M059J (cell line): ENCODE results near the gene TCF3. TPM values are rescaled to one million over a fixed set of nuclear protein-coding genes. Genes with fewer than 3 reads are reported as not detected.

Experiments used
- DNase-seq: peaks from one replicate; pipeline ENCODE4 v3.0.0-alpha.2; 2012; ENCODE audit warnings: low read depth
- total RNA-seq: library from RNA; depleted of rRNA; stranded (reverse); fragments of >200 nt; shearing (Covaris generic); gene quantifications from 2 replicates; pipeline ENCODE4 v1.2.3, GENCODE V29; 2014

TCF3 gene
- total RNA-seq, 1 experiment from 2014 or later = 90.7 TPM

DNA sequence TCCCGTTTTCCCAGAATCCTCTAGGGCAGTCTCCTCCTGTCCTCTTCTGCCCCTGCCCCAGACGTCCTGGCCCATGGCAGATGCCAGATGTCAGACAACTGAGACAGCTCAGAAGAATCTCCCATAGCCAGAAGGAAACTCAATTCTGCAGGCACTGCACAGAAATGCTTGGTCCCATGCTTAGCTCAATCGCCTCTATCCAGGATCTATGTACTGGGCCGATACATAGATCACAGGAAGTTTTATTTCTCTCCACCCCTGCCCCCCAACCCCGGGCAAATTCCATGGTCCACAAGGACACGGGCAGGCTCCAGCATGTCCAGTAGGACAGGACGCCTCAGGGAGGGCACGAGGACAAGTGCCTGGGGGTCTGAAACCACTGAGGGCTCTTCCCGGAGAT is 64.5 kb downstream of the TCF3 start:
- DNase-seq = no peak

DNA sequence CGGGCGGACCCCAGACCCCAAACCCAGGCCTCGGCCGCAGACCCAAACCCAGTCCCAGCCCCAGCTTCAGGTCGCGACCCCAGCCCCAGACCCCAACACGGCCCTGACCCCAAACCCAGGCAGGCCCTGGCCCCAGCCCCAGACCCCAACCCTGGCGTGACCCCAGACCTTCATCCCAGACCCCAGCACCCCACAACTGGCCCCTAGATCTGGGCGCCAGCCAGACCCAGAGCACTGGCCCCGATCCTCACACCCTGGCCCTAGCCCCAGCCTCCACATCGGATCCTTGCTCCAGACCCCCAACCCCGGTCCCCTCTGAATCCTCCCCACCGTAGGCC is 67.2 kb downstream of the TCF3 start:
- DNase-seq = no peak

DNA sequence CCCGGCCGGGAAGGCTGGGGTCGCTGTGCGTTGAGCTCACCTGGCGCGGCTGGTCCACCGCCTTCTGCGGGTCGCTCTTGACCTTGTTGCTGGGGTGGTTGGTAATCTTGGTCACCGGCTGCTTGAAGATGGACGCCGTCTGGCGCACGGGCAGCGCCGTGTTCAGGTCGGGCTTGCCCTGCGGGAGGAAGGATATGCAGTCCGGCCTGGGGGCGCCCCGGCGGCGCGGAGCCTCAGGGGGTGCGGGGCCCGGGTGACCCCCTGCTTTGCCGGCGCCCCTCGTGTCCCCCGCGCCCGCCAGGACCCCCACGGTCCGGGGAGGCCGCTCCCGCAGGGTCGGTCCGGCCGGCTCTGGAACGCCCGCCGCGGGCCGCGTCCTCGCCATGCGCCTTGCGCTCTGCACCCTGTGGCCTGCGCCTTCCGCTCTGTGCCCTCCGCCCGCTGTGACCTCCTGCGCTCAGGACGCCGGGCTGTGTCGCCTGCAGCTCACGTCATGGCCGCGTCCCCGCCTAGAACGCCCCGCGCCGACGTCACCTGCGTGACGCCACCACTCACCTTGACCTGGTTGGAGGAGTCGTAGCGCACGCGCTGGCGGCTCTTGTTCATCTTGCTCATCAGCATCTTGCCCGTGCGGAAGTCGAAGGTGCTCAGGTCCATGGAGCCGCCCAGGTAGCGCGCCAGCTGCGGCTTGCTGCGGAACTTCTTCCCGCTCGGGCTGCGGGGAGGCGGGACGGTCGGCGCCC is 67.7 kb downstream of the TCF3 start:
- DNase-seq = no peak

DNA sequence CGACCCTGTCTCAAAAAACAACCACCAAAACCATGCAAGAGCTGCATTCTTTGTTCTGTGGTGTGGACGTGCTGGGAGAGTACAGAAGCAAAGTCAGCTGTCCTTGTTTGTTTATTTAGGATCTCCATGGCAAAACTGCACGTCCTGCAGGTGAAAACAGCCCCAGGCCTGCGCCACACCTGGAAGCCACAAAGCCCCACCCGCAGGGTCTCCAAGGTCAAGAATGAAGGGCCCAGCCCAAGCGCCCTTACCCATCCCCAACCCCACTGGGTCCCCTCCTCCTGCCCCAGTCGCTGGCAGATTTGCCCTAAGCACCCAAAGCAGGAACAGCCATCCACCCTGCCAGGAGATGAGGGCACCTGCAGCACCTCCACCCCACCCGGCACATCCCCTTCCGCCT is 70.2 kb downstream of the TCF3 start:
- no peak for DNase-seq

DNA sequence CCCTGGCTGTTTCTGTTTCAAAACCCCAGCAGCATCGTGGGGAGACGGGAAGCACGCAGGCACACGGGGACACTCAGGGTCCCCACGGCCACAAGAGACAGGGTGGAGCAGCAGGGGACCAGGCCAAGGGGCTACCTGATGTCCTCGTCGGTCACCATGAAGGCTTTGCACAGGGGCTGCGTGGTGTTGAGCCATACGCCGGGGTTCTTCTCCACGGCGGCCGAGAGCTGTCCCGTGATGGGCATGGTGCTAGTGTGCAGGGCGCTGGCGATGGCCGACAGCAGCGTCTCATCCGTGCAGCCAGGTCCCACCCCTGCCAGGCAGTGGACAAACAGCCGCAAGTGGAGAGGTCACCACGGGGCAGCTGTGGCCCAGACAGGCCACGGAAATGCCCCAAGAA is 71.5 kb downstream of the TCF3 start:
- no peak for DNase-seq

DNA sequence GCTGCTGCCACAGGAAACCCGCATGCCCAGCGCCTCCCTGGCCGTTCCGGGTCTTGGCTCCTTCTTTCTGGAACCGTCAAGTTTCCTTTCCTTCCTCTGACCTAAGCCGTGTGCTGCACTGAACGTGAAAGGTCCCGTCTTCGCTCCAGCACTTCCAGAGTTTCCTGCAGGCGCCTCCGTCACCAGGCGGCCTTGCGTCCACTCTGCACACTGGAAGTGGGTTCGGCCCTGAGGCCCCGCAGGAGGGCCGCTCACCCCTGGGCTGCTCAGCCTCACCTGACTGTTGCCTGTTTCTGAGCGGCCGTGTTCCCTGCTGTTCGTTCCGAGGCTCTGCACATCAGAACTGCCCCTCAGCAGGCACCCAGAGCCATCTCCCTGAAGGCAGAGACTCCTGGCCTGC is 72.0 kb downstream of the TCF3 start:
- DNase-seq = no peak

DNA sequence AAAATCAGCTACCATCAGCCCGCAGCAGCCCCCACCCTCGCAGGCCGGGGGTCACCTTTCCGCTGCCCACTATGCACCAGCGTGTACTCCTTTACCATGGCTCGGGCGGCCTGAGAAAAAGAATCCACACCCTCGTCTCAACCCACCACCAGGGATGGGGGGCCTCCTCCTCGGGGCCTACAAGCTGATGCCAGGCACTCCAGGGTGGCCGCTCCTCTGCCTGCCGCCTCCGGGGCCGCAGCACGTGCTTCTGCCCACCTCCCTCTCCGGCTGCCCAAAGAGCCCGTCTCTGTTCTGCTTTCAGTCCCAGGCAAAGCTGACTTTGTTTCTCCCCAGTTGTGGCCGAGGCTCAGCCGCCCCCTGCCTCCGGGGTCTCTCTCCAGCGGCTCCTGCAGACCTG is 73.2 kb downstream of the TCF3 start:
- DNase-seq = no peak

DNA sequence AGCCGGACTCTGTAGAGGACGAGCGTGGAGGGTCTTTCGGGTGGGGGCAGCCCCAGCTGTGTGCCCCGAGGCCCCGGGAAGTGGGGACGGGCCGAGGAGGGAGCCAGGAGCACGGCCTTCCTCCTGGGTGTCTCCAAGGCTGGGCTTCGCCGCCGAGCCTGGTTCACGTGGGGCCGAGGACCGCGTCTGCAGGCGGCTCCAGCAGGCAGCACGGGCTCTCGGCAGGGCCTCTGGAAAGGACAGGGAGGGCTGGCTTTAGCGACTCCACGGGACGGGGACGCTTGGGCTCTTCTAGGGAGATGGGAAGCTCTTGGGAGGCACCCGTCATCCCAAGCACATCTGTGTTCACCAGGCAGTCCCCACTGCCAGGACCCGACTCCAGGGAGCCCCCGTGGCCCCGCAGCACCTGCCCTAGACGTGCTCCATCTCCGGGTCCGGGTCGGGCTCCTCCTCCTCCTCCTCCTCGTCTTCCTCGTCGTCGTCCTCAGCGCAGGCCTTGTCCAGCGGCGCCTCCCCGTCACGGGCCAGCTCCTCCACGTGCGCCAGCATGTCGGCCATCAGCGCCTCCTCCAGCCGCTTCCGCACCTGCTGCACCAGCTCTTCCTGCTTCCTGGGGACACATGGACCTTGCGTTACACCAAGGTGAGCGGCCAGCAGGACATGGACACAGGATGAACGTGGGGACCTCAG is 74.3 kb downstream of the TCF3 start:
- DNase-seq = no peak

DNA sequence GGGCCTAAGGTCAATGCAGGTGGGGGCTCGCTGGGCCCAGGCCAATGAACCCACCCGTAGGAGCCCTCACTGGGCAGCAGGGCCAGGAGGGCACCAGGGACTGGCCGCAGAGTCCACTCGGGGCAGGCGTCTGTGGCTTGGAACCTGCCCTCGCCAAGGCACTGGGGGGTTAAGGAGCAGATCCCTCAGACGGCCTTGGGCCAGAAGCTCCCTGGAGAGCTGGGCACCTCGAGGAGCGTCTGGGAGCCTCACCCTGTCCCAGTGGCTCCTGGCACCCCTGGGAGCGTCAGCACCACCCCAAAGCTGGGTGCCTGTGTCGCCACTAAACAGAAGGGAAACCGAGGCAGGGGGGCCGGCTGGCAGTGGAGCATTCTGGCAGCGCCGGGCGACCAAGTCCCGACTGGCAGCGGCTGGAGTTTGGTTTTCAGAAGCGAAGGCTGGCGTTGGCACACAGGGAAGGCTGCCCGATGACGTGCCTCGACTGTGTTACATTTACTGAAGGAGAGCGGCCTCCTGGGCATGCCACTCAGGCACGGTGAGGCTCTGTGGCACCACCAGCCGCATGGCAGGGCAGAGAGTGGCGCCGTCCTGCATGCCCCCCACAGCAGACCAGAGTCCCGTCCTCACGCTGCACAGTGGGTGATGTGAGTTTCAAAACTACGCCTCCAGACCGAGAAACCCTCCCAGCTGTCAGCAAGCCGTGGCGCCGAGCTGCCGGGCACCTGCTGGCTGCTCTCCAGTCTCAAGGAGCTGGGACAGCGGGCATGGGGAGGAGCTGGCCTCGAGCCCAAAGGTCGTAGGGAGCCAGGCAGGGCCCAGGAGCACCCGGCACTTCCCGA is 75.1 kb downstream of the TCF3 start:
- DNase-seq = no peak

DNA sequence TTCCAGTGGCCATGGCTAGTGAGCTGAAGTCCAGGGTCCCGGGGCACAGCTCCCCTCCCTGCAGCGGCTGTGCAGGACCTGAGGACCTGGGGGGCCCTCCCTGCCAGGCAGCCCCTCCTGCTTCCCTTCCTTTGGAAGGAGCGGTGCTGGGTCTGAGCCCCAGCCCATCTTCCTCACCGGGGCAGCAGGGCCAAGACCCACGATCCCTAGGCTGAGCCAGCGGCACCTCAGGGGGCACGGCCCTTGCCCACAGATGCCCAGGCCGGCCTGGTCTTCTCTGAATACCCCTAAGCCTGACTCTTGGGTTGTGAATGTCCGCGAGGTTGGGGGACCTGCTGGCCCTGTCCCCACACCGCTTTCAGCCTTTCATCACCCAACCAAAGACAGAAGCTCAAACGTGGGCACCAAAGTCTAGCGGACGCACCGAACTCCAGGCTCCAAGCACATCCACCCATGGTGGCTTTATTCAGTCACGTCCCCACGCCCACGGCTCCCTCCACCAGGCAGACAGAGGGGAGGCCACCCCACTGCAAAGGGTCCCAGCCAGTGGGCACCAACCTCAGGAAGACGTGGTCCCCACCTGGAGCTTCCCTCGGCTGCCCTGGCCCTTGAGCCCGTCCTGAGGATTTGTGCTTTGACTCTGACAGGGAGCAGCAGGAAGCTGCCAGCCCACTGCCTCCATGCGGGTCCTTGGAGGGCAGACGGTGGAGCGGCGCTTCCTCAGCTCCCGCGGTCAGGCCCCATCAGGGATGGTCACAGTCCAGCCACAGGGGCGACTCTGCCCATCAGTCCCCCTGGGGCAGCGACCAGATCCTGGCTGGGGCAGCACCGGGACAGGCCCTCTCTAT is 75.9 kb downstream of the TCF3 start:
- DNase-seq = no peak

DNA sequence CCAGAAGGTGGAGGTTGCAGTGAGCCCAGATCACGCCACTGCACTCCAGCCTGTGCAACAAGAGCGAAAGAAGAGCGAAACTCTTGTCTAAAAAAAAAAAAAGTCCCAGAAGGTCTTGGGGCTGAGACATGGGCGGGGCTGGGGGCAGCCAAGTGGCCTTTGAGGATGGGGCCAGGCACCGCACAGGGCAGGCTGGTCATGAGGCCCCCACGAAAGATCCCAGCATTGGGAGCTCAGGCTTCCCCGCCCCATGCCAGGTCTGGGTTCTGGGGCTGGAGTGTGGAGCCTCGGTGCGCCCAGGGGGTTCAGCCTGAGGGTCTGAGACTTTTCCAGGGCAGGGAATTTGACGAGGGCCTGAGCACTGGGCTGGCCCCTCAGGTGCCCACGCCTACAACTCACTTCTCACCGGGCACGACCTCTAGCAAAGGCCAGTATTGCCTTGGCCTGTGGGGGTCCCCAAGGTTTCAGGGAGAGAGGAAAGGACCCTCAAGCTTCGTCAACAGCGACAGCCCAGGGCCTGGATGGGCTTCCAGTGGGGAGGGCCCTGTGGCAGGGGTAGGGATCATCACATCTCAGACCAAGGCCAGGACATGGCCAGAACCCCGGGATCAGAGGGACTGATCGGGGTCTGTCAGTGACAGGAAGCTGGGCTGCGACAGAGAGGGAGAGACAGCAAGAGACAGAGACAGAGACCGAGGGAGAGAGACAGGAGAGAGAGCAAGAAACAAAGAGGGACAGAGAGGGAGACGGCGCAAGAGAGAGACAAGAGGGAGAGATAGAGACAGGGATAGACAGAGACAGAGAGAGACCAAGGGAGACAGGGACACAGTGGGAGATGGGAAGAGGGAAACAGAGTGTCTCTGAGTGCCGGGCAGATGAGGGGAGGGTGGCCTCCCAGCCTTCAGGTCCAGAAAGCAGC is 76.8 kb downstream of the TCF3 start:
- no peak for DNase-seq

DNA sequence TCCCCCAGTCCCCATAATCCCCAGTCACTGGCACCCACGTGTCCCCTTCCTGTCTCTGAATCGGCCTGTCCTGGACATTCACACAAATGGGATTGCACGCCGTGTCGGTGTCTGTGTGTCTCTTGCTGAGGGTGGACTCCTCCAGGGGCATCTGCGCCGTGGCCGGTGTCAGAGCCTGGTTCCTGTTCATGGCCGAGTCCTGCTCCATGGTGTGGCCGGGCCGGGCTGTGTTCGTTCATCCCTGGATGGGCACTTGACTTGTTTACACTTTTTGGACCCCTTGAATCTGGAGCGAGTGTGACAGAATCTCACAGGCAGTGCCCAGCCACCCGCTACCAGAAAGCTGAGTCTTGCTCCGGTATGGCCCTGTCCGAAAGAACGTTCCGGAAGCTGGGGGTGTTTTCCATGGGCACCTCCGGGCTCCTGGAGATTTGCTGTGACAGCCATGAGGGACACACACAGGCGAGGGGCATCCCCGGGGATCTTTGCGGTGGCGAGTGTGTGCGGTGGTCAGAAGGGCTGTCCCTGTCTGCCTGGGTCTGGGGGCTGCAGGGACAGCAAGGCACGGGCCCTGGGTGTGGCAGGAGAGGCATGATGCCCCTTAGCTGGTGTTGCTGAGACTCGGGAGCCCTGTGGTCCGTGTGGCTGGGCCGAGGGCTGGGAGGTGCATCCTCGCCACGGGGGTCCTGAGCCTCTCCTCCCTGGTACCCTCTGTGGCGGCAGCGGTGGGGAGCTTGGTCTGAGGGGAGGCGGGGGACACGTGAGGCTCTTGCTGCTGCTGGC is 77.9 kb downstream of the TCF3 start:
- no peak for DNase-seq

DNA sequence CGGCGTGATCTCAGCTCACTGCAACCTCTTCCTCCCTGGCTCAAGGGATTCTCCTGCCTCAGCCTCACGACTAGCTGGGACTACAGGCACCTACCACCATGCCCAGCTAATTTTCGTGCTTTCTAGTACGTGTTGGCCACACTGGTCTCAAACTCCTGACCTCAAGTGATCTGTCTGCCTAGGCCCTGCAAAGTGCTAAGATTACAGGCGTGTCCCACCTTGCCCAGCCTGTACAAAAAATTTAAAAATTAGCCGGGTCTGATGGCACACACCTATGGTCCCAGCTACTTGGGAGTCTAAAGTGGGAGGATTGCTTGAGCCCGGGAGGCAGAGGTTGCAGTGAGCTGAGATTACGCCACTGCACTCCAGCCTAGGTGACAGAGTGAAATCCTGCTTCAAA is 79.6 kb downstream of the TCF3 start:
- DNase-seq = no peak

DNA sequence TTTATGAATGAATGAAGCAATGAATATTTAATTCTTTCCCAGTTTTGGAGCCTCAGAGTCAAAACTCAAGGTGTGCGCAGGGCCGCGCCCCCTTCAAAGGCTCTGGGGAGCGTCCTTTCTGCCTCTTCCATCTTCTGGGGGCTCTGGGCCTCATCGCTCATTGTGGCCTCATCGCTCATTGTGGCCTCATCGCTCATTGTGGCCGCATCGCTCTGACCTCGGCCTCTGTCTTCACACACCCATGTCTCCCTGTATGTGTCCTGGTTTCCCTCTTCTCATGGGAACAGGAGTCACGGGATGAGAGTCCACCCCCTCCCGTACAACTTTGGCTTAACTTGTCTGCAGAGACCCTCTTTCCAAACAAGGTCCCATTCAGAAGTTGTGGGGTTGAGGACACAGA is 81.1 kb downstream of the TCF3 start:
- DNase-seq = no peak

DNA sequence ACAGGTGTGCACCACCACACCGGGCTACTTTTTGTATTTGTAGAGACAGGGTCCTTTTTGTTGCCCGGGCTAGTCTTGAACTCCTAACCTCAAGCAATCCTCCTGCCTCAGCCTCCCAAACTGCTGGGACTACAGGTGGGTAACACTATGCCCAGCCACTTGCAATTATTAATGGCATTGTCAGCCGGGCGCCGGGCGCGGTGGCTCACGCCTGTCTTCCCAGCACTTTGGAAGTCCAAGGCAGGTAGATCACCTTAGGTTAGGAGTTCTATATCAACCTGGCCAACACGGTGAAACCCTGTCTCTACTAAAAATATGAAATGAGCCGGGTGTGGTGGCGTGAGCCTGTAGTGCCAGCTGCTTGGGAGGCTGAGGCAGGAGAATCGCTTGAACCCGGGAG is 81.6 kb downstream of the TCF3 start:
- no peak for DNase-seq

DNA sequence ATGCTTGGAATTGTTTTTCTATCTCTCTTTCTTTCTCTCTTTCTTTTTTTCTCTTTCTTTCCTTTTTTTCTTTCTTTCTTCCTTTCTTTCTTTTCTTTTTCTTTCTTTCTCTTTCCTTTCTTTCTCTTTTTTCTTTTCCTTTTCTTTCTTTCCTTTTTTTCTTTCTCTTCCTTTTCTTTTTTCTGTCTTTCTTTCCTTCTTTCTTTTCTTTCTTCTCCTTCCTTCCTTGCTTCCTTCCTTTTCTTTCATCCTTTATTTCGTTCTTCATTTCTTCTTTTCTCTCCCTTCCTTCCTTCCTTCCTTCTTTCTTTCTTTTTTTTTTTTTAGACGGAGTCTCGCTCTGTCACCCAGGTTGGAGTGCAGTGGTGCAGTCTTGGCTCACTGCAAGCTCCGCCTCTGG is 82.4 kb downstream of the TCF3 start:
- no peak for DNase-seq

DNA sequence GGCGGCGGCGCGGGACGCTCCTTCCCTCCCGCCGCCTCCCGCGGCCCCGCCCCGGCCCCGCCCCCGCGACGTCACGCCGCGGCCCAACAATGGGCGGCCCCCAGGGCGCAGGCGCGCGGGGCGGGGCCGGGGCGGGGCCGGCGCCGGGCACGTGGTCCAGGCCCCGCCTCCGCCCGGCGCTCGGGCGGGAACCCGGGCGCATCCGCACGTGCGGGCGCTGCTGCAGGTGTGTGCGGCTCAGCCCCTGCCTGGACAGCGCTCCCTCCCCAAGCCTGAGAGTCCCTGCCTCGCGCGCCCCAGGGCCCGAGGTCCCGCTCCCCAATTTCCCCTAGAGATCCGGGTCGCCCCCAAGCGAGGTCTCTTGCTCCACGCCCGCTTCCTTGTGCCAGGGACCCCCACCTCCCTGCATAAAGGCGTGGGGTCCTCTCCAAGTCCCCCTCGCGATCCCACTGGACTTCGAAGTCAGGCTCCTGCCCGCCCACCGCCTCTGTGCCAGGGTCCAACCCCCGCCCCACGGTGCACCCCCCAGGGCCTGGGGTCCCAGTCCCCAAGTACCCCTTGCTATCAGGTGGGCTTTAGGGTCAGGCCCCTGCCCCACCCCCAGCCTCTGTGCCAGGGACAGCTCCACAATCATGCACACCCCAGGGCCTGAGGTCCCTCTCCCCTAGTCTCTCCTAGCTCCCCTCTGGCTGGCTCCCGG is 83.9 kb downstream of the TCF3 start, which contains the start of gene MEX3D:
MEX3D (minus strand) TSS at position 6 of the 700 bp plus-strand sequence. CDS start 267 bp downstream, outside the sequence.
- peak; percentile 66 for DNase-seq

DNA sequence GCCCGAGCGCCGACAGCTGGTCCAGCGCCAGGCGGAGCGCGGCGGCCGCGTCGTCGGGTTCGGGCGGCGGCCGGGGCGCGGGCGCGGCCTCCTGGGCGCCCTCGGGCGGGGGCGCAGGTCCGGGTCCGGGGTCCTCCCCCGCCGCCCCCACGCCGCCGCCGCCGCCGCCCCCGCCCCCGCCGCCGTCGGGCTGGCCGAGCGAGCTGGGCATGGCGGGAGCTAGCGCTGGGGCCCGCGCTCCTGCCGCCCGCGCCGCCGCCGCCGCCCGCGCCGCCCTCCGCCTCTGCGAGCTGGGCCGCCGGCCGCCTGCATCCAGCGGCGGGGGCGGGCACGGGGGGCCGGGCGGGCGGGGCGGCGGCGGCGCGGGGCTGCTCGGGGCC is 84.6 kb downstream of the TCF3 start:
- DNase-seq = no peak

DNA sequence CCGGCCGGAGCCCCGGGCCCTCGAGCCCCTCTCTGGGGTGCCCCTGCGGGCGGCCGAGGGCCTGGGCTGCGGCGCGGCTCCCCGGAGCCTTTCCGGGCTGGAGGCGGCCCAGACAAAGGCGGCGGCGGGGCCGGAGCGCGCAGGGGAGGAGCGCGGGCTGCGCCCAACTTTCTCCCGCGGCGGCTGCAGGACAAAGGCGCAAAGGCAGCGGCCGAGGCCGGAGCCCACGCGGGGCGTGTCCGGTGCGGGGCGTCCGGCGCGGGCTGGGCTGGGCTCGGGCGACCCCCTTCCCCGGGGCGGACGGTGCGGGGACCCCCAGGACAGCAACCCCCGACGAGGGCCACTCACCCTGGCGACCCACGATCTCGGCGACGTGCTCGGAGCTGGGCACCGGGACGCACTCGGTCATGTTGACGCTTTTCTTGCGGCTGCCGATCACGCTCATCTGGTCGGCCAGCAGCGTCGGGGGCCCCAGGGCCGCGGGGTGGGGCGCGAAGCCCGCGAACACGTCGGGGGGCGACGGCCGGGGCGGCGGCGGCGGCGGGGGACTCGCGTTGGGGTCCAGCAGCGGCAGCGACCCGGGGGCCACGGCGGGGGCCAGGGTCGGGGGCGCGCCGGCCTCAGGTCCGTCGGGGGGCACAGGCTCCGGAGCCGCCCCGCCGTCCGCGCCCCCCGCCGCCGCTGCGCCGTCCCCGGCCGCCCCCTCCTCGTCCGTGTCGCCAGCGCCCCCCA is 85.1 kb downstream of the TCF3 start:
- DNase-seq = peak; percentile 37
